ENCODE results near the gene KRTAP9-9.
A peak's percentile ranks its signal among the peaks of the same experiment; 100 is the strongest.
"Not testable (repeated sequence)": the region's sequence is repeated elsewhere in the genome, so short reads cannot be mapped to it uniquely, and the experiment has no call there.

KRTAP9-9 gene

DNA sequence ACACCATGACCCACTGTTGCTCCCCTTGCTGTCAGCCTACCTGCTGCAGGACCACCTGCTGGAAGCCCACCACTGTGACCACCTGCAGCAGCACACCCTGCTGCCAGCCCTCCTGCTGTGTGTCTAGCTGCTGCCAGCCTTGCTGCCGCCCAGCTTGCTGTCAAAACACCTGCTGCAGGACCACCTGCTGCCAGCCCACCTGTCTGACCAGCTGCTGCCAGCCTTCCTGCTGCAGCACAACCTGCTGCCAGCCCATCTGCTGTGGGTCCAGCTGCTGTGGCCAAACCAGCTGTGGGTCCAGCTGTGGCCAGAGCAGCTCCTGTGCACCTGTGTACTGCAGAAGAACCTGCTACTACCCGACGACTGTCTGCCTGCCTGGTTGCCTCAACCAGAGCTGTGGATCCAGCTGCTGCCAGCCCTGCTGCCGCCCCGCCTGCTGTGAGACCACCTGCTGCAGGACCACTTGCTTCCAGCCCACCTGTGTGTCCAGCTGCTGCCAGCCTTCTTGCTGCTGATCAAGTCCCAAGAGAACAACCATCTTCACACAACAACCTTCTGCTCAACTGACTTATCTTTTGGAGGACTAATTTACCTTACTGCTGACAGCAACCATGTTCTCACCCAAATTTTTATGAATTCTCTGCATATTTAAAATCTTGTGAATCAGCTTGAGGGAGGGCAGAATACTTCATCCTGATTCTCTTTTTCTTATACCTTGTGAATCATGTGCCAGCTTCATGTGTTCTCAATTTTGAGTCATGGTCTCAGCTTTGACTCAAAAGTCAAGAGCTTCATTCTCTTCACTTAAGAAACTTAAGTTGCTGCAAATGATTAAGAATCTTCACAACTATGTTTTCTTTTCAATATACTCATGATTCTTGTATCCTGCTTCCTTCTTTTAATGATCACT lies at the start of gene KRTAP9-9:
KRTAP9-9 (plus strand) TSS at position 4 of the 910 bp plus-strand sequence.
- not testable (repeated sequence) for DNase-seq

- DNase-seq: peak; percentile 28 to 31
These were observed 43.2 kb upstream of the KRTAP9-9 start for GRCh38 chr17:41211845-41212466.

GRCh38 chr17:41212524-41213169 lies 42.5 kb upstream of the KRTAP9-9 start:
- peak in 1 of 2 experiments; percentile 11 for DNase-seq

- DNase-seq: no peak
These were observed 39.5 kb upstream of the KRTAP9-9 start for GRCh38 chr17:41215681-41216080.

GRCh38 chr17:41223821-41224220 lies 31.4 kb upstream of the KRTAP9-9 start:
- no peak for DNase-seq

DNA sequence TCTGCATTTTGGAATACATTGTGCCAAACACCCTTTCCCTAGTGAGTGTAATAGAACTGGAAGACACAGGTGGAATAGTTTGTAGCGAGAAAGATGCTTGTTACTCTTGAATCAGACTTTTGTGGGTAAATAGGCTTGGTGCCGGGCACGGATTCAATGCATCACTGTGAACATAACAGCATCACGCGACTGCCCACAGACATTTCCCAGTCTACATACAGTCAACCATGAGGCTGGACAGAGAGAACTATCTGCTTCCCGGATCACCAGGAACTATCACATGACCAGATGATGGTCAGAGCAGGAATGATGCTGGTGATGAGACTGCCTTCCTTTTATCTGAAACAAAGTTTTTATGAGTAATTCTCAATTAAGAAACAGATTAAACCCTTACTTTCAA lies 29.1 kb upstream of the KRTAP9-9 start:
- no peak for DNase-seq

GRCh38 chr17:41226598-41227095 lies 28.5 kb upstream of the KRTAP9-9 start, which contains the start of gene KRTAP9-2:
TSS of gene KRTAP9-2 (plus strand) at chr17:41226648. CDS start at chr17:41226655, 7 bp downstream.
- DNase-seq: not testable (repeated sequence)

DNA sequence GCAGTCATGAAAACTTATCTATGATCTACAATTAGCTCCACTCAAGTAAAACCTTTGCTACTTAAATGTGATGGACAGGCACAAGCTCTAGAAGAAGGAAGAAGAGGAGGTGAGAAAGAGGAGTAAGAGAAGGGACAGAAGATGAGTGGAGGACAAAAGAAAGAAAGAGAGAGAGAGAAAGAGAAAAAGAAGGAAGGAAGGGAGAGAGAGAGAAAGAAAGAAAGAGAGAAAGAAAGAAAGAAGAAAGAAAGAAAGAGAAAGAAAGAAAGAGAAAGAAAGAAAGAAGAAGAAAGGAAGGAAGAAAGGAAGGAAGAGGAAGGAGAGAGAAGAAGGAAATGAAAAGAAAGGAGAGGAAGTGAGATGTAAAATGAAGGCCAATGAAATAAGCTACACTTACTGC lies 25.1 kb upstream of the KRTAP9-9 start:
- DNase-seq: no peak

DNA sequence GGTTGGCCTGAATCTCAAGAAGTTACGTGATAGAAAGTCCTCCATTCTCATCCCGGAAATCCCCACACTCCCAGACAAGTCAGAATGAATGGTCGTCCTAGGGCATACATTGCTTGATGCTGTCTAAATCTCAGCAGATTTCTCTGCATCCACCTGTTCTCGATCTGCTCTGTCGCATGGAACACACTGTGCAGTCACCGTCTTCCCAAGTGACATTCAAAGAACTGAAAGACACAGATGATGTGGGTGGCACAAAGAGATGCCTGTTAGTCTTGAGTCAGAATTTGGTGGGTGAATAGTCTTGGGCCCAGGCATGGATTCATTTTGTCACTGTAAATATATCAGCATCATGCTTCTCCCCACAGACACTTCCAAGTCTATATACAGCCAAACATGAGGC lies 23.5 kb upstream of the KRTAP9-9 start:
- DNase-seq: no peak

DNA sequence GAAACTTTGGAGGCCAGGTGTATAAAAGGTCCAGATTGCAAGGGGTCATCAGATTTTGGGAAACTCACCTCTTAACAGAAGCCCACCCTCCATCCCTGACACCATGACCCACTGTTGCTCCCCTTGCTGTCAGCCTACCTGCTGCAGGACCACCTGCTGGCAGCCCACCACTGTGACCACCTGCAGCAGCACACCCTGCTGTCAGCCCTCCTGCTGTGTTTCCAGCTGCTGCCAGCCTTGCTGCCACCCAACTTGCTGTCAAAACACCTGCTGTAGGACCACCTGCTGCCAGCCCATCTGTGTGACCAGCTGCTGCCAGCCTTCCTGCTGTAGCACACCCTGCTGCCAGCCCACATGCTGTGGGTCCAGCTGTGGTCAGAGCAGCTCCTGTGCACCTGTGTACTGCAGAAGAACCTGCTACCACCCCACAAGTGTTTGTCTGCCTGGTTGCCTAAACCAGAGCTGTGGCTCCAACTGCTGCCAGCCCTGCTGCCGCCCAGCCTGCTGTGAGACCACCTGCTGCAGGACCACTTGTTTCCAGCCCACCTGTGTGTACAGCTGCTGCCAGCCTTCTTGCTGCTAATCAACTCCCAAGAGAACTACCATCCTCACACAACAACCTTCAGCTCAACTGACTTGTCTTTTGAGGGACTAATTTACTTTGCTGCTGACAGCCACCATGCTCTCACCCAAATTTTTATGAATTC lies 22.6 kb upstream of the KRTAP9-9 start, which contains the start of gene KRTAP9-3:
KRTAP9-3 (plus strand) TSS at position 51 of the 707 bp plus-strand sequence; CDS start at position 104, 53 bp downstream.
- DNase-seq: not testable (repeated sequence)

GRCh38 chr17:41237116-41237515 lies 18.1 kb upstream of the KRTAP9-9 start:
- DNase-seq: not testable (repeated sequence)

GRCh38 chr17:41237949-41238437 lies 17.2 kb upstream of the KRTAP9-9 start, which contains the start of gene KRTAP9-8:
TSS of gene KRTAP9-8 (plus strand) at chr17:41237999. CDS start at chr17:41238052, 53 bp downstream.
- not testable (repeated sequence) for DNase-seq

GRCh38 chr17:41246995-41247787 lies 8.0 kb upstream of the KRTAP9-9 start:
- DNase-seq: not testable (repeated sequence)

DNA sequence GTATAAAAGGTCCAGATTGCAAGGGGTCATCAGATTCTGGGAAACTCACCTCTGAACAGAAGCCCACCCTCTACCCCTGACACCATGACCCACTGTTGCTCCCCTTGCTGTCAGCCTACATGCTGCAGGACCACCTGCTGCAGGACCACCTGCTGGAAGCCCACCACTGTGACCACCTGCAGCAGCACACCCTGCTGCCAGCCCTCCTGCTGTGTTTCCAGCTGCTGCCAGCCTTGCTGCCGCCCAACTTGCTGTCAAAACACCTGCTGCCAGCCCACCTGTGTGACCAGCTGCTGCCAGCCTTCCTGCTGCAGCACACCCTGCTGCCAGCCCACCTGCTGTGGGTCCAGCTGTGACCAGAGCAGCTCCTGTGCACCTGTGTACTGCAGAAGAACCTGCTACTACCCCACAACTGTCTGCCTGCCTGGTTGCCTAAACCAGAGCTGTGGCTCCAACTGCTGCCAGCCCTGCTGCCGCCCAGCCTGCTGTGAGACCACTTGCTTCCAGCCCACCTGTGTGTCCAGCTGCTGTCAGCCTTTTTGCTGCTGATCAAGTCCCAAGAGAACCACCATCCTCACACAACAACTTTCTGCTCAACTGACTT lies 5.4 kb upstream of the KRTAP9-9 start, which contains the start of gene KRTAP9-4:
KRTAP9-4 (plus strand) TSS at position 51 of the 604 bp plus-strand sequence; CDS start at position 85, 34 bp downstream.
- not testable (repeated sequence) for DNase-seq

- DNase-seq: no peak
These were observed 3.9 kb upstream of the KRTAP9-9 start for GRCh38 chr17:41251261-41251660.

- no peak for DNase-seq
These were observed 323 bp upstream of the KRTAP9-9 start for GRCh38 chr17:41254861-41255260.

DNA sequence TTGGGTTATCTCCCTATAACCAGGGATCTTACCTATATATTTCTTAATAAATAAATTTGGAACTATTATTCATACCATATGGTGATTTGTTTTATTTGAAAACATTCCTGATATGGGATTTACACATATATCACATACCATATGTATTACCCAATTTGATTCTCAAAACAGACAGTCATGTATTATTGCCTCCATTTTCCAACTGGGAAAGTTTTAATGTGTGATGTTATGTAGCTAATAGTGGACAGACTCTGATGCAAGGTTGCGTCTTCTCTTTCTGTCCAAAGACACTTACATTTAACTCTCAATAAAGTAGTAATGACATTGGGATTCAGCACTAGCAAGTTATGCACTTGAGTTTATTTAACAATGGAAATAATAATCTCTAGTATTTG lies 1.1 kb downstream of the KRTAP9-9 start:
- DNase-seq: no peak

GRCh38 chr17:41258406-41258805 lies 3.2 kb downstream of the KRTAP9-9 start:
- DNase-seq: no peak

GRCh38 chr17:41263212-41263611 lies 8.0 kb downstream of the KRTAP9-9 start:
- no peak for DNase-seq

- no peak for DNase-seq
These were observed 9.4 kb downstream of the KRTAP9-9 start for GRCh38 chr17:41264599-41264998.

- DNase-seq: no peak
These were observed 9.9 kb downstream of the KRTAP9-9 start, which contains the start of gene KRTAP9-6 for GRCh38 chr17:41265078-41265477. TSS of gene KRTAP9-6 (plus strand) at chr17:41265378. CDS start at chr17:41265378, 0 bp downstream.

Data from SHP77 (cell line).